HepG2 (cell line): ENCODE results near the gene EDEM3. TPM values are rescaled to one million over a fixed set of nuclear protein-coding genes. Genes with fewer than 3 reads are reported as not detected.

Source experiments
- ERF ChIP-seq: IDR thresholded peaks from 2 replicates; pipeline ENCODE4 v1.6.1; 2018; ENCODE audit warnings: missing biosample characterization, missing genetic modification reagents
- HMGXB3 ChIP-seq: sonication (generic); formaldehyde crosslinking; IDR thresholded peaks from 2 replicates; pipeline ENCODE4 v1.4.0; 2020; ENCODE audit warnings: missing genetic modification reagents, borderline replicate concordance
- IRF2 ChIP-seq: IDR thresholded peaks from 2 replicates; pipeline ENCODE4 v1.6.1; 2018; ENCODE audit warnings: missing genetic modification reagents, missing compliant biosample characterization
- KLF11 ChIP-seq: IDR thresholded peaks from 2 replicates; pipeline ENCODE4 v1.6.1; 2016; ENCODE audit warnings: missing compliant biosample characterization
- POGK ChIP-seq: sonication (generic); formaldehyde crosslinking; conservative IDR thresholded peaks from 2 replicates; pipeline ENCODE4 v1.8.0; 2022; ENCODE audit warnings: mild to moderate bottlenecking, moderate library complexity, missing genetic modification reagents
- POGZ ChIP-seq: sonication (generic); formaldehyde crosslinking; IDR thresholded peaks from 2 replicates; pipeline ENCODE4 v1.4.0; 2020; ENCODE audit warnings: mild to moderate bottlenecking, missing genetic modification reagents
- SMAD1 ChIP-seq: sonication (generic); formaldehyde crosslinking; IDR thresholded peaks from 2 replicates; pipeline ENCODE4 v1.4.0; 2020; ENCODE audit warnings: missing genetic modification reagents, low read depth, mild to moderate bottlenecking, borderline replicate concordance
- SMAD3 ChIP-seq: sonication (generic); formaldehyde crosslinking; IDR thresholded peaks from 2 replicates; pipeline ENCODE4 v1.4.0; 2020; ENCODE audit warnings: missing genetic modification reagents
- SP2 ChIP-seq: sonication (generic); formaldehyde crosslinking; IDR thresholded peaks from 2 replicates; pipeline ENCODE4 v1.5.1; 2020; ENCODE audit warnings: mild to moderate bottlenecking, missing genetic modification reagents
- TBP ChIP-seq: sonication (generic); formaldehyde crosslinking; IDR thresholded peaks from 2 replicates; pipeline ENCODE4 v1.5.0; 2020; ENCODE audit warnings: missing genetic modification reagents
- ZFP36L2 ChIP-seq: sonication (generic); formaldehyde crosslinking; IDR thresholded peaks from 2 replicates; pipeline ENCODE4 v1.4.0; 2020; ENCODE audit warnings: missing genetic modification reagents
- ZNF331 ChIP-seq: sonication (generic); formaldehyde crosslinking; IDR thresholded peaks from 2 replicates; pipeline ENCODE4 v1.4.0; 2020; ENCODE audit warnings: missing genetic modification reagents
- ZNF558 ChIP-seq: sonication (generic); formaldehyde crosslinking; IDR thresholded peaks from 2 replicates; pipeline ENCODE4 v1.9.0; 2022; ENCODE audit warnings: mild to moderate bottlenecking, missing genetic modification reagents, borderline replicate concordance
- ZNF768 ChIP-seq: sonication (generic); formaldehyde crosslinking; IDR thresholded peaks from 2 replicates; pipeline ENCODE4 v1.4.0; 2020; ENCODE audit warnings: missing genetic modification reagents
- polyA plus RNA-seq, 8 experiments: library from polyadenylated mRNA; depleted of rRNA in 3 of 8; stranded (reverse) in 7 of 8; unstranded in 1 of 8; fragments of >200 nt; fragmentation: Illumina TruSeq in 4 of 8; extraction: Trizol in 4 of 8; gene quantifications; 2 replicates each; pipeline versions ENCODE4 v1.2.1 to v1.2.3, GENCODE V29; 2011 to 2016; ENCODE audit warnings: low read depth in 4 of 8, missing spikeins in 1 of 8, mixed read lengths in 1 of 8; ENCODE audit not compliant: insufficient read depth in 1 of 8
- total RNA-seq, 5 experiments: library from RNA; depleted of rRNA; stranded (reverse); fragments of >200 nt; fragmentation: Illumina TruSeq; extraction: Trizol; gene quantifications; 2 replicates each; pipeline ENCODE4 v1.2.3, GENCODE V29; 2016; ENCODE audit warnings: low read depth in 1 of 5
- TF ChIP-seq, protein P1 (sequence below): sonication (generic); formaldehyde crosslinking; IDR thresholded peaks from 2 replicates; pipeline ENCODE4 v1.8.1; 2023; ENCODE audit warnings: missing genetic modification reagents, inconsistent platforms, borderline replicate concordance
- TF ChIP-seq, protein P2 (sequence below): sonication (generic); formaldehyde crosslinking; IDR thresholded peaks from 2 replicates; pipeline ENCODE4 v1.4.0; 2020; ENCODE audit warnings: missing genetic modification reagents, mild to moderate bottlenecking, borderline replicate concordance
- TF ChIP-seq, protein P3 (sequence below): sonication (generic); formaldehyde crosslinking; IDR thresholded peaks from 2 replicates; pipeline ENCODE4 v1.5.0; 2020; ENCODE audit warnings: mild to moderate bottlenecking, missing genetic modification reagents

Gene EDEM3
- total and polyA plus RNA-seq, 2 of the 13 experiments (the other 11 are each of a cell fraction or from before 2014, with no cell fraction given): 13.1 to 18.2 TPM

GRCh38 chr1:184754476-184755225, at the start of gene EDEM3 (continued):
- TF ChIP-seq, protein P1, sequence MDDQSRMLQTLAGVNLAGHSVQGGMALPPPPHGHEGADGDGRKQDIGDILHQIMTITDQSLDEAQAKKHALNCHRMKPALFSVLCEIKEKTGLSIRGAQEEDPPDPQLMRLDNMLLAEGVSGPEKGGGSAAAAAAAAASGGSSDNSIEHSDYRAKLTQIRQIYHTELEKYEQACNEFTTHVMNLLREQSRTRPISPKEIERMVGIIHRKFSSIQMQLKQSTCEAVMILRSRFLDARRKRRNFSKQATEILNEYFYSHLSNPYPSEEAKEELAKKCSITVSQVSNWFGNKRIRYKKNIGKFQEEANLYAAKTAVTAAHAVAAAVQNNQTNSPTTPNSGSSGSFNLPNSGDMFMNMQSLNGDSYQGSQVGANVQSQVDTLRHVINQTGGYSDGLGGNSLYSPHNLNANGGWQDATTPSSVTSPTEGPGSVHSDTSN (CRISPR knock-in tag): 0 out of 2 replicates have a peak, but pooled peaks have one; percentile 76
- TF ChIP-seq SMAD1 (CRISPR knock-in tag) (0 out of 2 replicates have a peak, but pooled peaks have one; percentile 19), IRF2 (CRISPR knock-in tag) (peak; percentile 77), TBP (CRISPR knock-in tag) (no peak), ERF (CRISPR knock-in tag) (no peak; the same call in 1 of the 2 replicates), ZFP36L2 (peak; percentile 15; the same call in 1 of the 2 replicates), SP2 (CRISPR knock-in tag) (peak; percentile 97), ZNF768 (CRISPR knock-in tag) (peak; percentile 48; the same call in 1 of the 2 replicates), ZNF558 (CRISPR knock-in tag) (peak; percentile 56; the same call in 1 of the 2 replicates), POGZ (peak; percentile 34; the same call in 1 of the 2 replicates), HMGXB3 (CRISPR knock-in tag) (peak; percentile 23; the same call in 1 of the 2 replicates), POGK (CRISPR knock-in tag) (peak; percentile 78; the same call in 1 of the 2 replicates), SMAD3 (no peak), KLF11 (CRISPR knock-in tag) (0 out of 2 replicates have a peak, but pooled peaks have one; percentile 15), ZNF331 (peak; percentile 41; the same call in 1 of the 2 replicates)
- TF ChIP-seq, protein P2, sequence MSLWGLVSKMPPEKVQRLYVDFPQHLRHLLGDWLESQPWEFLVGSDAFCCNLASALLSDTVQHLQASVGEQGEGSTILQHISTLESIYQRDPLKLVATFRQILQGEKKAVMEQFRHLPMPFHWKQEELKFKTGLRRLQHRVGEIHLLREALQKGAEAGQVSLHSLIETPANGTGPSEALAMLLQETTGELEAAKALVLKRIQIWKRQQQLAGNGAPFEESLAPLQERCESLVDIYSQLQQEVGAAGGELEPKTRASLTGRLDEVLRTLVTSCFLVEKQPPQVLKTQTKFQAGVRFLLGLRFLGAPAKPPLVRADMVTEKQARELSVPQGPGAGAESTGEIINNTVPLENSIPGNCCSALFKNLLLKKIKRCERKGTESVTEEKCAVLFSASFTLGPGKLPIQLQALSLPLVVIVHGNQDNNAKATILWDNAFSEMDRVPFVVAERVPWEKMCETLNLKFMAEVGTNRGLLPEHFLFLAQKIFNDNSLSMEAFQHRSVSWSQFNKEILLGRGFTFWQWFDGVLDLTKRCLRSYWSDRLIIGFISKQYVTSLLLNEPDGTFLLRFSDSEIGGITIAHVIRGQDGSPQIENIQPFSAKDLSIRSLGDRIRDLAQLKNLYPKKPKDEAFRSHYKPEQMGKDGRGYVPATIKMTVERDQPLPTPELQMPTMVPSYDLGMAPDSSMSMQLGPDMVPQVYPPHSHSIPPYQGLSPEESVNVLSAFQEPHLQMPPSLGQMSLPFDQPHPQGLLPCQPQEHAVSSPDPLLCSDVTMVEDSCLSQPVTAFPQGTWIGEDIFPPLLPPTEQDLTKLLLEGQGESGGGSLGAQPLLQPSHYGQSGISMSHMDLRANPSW: 0 out of 2 replicates have a peak, but pooled peaks have one; percentile 21
- TF ChIP-seq, protein P3, sequence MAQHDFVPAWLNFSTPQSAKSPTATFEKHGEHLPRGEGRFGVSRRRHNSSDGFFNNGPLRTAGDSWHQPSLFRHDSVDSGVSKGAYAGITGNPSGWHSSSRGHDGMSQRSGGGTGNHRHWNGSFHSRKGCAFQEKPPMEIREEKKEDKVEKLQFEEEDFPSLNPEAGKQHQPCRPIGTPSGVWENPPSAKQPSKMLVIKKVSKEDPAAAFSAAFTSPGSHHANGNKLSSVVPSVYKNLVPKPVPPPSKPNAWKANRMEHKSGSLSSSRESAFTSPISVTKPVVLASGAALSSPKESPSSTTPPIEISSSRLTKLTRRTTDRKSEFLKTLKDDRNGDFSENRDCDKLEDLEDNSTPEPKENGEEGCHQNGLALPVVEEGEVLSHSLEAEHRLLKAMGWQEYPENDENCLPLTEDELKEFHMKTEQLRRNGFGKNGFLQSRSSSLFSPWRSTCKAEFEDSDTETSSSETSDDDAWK (CRISPR knock-in tag): no peak
